Left ventricle myocardium inferior (tissue), 1 donor: ENCODE results near the gene OPA3. TPM values are rescaled to one million over a fixed set of nuclear protein-coding genes. Genes with fewer than 3 reads are reported as not detected.

Experiments used
- DNase-seq: peaks from one replicate; pipeline ENCODE4 v3.0.0-alpha.2; 2020
- H3K27ac ChIP-seq: fragments of 200-600 bp; replicated peaks from 2 replicates; pipeline ENCODE4 v1.8.0; 2021
- H3K27me3 ChIP-seq: fragments of 200-600 bp; 2 replicates; pipeline ENCODE4 v1.8.0; 2021; ENCODE audit warnings: low read depth
- H3K36me3 ChIP-seq: fragments of 200-600 bp; 2 replicates; pipeline ENCODE4 v1.8.0; 2021
- H3K4me1 ChIP-seq: fragments of 200-600 bp; 2 replicates; pipeline ENCODE4 v1.8.0; 2021
- H3K4me3 ChIP-seq: fragments of 200-600 bp; 2 replicates; pipeline ENCODE4 v1.8.0; 2021; ENCODE audit warnings: mild to moderate bottlenecking, moderate library complexity
- H3K9me3 ChIP-seq: fragments of 200-600 bp; replicated peaks from 2 replicates; pipeline ENCODE4 v1.8.0; 2021
- CTCF ChIP-seq: fragments of 200-600 bp; IDR thresholded peaks from 2 replicates; pipeline ENCODE4 v1.8.0; 2021; ENCODE audit warnings: antibody characterized with exemption, mild to moderate bottlenecking, borderline replicate concordance
- intact Hi-C: fragments of 100-400 bp; cut with micrococcal nuclease; formaldehyde crosslinking; loops from one replicate; pipeline ENCODE4 v1.11.0; 2022
- total RNA-seq: library from RNA; stranded (reverse); fragmentation: NEBNext Ultra II Directional; extraction: Animal tissue kit (Norgen Biotek cat#: 25700); gene quantifications from one replicate; pipeline ENCODE4 v1.2.1, GENCODE V29; 2021
- donor health status: DM: no; HTN: yes; CAD: no; lungs with severe emphysema.

The OPA3 gene
- total RNA-seq, 1 donor from 2014 or later, result 25.3 TPM

GRCh38 chr19:45526143-45526542 lies 58.5 kb downstream of the OPA3 start:
- Histone ChIP-seq H3K4me1 (peaks cover 47% of the 10 kb centered on the region), H3K27me3 (peaks cover 5% of the 10 kb centered on the region), H3K27ac (peak overlapping the region; percentile 74), H3K4me3 (no peak overlapping the region), H3K9me3 (peaks cover 2% of the 10 kb centered on the region), H3K36me3 (peaks cover 54% of the 10 kb centered on the region)
- peak; percentile 11 for TF ChIP-seq CTCF
- intact Hi-C loops, result loop anchor here (10.0 kb wide), 2 partner anchors 49 to 119 kb away; no protein-coding TSS in a partner anchor
- DNase-seq, result peak; percentile 61

GRCh38 chr19:45524575-45525129 lies 60.0 kb downstream of the OPA3 start:
- Histone ChIP-seq H3K27me3 (no peaks in the 10 kb centered on the region), H3K36me3 (peaks cover 66% of the 10 kb centered on the region), H3K4me3 (no peak overlapping the region), H3K4me1 (peaks cover 53% of the 10 kb centered on the region), H3K27ac (peak overlapping the region; percentile 74), H3K9me3 (no peaks in the 10 kb centered on the region)
- intact Hi-C loops, result loop anchor here (10.0 kb wide), 2 partner anchors 50 to 120 kb away; no protein-coding TSS in a partner anchor
- TF ChIP-seq CTCF, result no peak
- no peak for DNase-seq

GRCh38 chr19:45523642-45524256 lies 60.9 kb downstream of the OPA3 start:
- peaks cover 45% of the 10 kb centered on the region for H3K4me1 ChIP-seq
- intact Hi-C loops, result loop anchor here (10.0 kb wide), 2 partner anchors 51 to 121 kb away; no protein-coding TSS in a partner anchor
- H3K27me3 ChIP-seq, result no peaks in the 10 kb centered on the region
- no peaks in the 10 kb centered on the region for H3K9me3 ChIP-seq
- DNase-seq, result peak; percentile 72
- TF ChIP-seq CTCF, result peak; percentile 93
- peak overlapping the region; percentile 74 for H3K27ac ChIP-seq
- H3K36me3 ChIP-seq, result peaks cover 75% of the 10 kb centered on the region
- H3K4me3 ChIP-seq, result no peak overlapping the region

GRCh38 chr19:45522010-45522941 lies 62.3 kb downstream of the OPA3 start:
- Histone ChIP-seq H3K9me3 (no peaks in the 10 kb centered on the region), H3K27ac (peak overlapping the region; percentile 18), H3K27me3 (no peaks in the 10 kb centered on the region), H3K4me3 (no peak overlapping the region), H3K36me3 (peaks cover 90% of the 10 kb centered on the region), H3K4me1 (peaks cover 34% of the 10 kb centered on the region)
- intact Hi-C loops, result loop anchor here (10.0 kb wide), 2 partner anchors 53 to 123 kb away; no protein-coding TSS in a partner anchor
- no peak for DNase-seq
- no peak for TF ChIP-seq CTCF

- Histone ChIP-seq H3K27ac (no peak overlapping the region), H3K4me3 (no peak overlapping the region), H3K4me1 (peaks cover 41% of the 10 kb centered on the region), H3K36me3 (peaks cover 59% of the 10 kb centered on the region), H3K9me3 (no peaks in the 10 kb centered on the region), H3K27me3 (no peaks in the 10 kb centered on the region)
- no peak for DNase-seq
- TF ChIP-seq CTCF, result no peak
- intact Hi-C loops, result no loop called here
These were observed 66.2 kb downstream of the OPA3 start for GRCh38 chr19:45518469-45518826.
